ENCODE data around the gene PATE2. TPM values are rescaled to one million over a fixed set of nuclear protein-coding genes. Genes with fewer than 3 reads are reported as not detected.

PATE2 gene
- polyA plus RNA-seq, result not detected

GRCh38 chr11:125778728-125779127 lies at the start of gene PATE2:
Gene PATE2, minus strand, starts transcription at chr11:125778828. Its CDS starts 55 bp downstream, at chr11:125778773.
- Histone ChIP-seq H3K4me3 (ENCODE audit: low read depth in 1 of 2, low read length in 2 of 2) (no peak within 1 kb of the TSS), H3K27me3 (ENCODE audit: control insufficient read depth in 1 of 2, insufficient read depth in 2 of 2, low read length in 2 of 2) (no peaks in the 10 kb centered on the region), H3K9me3 (ENCODE audit: control insufficient read depth in 2 of 2, insufficient read depth in 1 of 2, low read depth in 1 of 2, low read length in 1 of 2) (no peaks in the 10 kb centered on the region), H3K36me3 (ENCODE audit: control insufficient read depth in 2 of 2, insufficient read depth in 2 of 2, low read length in 1 of 2) (no peaks in the 10 kb centered on the region), H3K4me1 (ENCODE audit: control insufficient read depth in 2 of 2, insufficient read depth in 2 of 2, low read length in 1 of 2) (no peaks in the 10 kb centered on the region), H3K27ac (ENCODE audit: low read depth in 2 of 2, low read length in 1 of 2) (no peak within 1 kb of the TSS)

- H3K36me3 ChIP-seq (ENCODE audit: control insufficient read depth in 2 of 2, insufficient read depth in 2 of 2, low read length in 1 of 2), result no peaks in the 10 kb centered on the region
- H3K4me1 ChIP-seq (ENCODE audit: control insufficient read depth in 2 of 2, insufficient read depth in 2 of 2, low read length in 1 of 2), result no peaks in the 10 kb centered on the region
- WGBS, 2 donors, result 91 to 95% methylated on average over 1 of the region's 1 CpG
Measured at GRCh38 chr11:125807909-125808308, 29.3 kb upstream of the PATE2 start.

GRCh38 chr11:125802387-125802786 lies 23.8 kb upstream of the PATE2 start:
- Histone ChIP-seq H3K27ac (ENCODE audit: low read depth in 2 of 2, low read length in 1 of 2) (no peak overlapping the region), H3K9me3 (ENCODE audit: control insufficient read depth in 2 of 2, insufficient read depth in 1 of 2, low read depth in 1 of 2, low read length in 1 of 2) (peaks cover 4 to 5% of the 10 kb centered on the region in 2 donors), H3K4me3 (ENCODE audit: low read depth in 1 of 2, low read length in 2 of 2) (no peak overlapping the region), H3K4me1 (ENCODE audit: control insufficient read depth in 2 of 2, insufficient read depth in 2 of 2, low read length in 1 of 2) (no peaks in the 10 kb centered on the region), H3K36me3 (ENCODE audit: control insufficient read depth in 2 of 2, insufficient read depth in 2 of 2, low read length in 1 of 2) (no peaks in the 10 kb centered on the region), H3K27me3 (ENCODE audit: control insufficient read depth in 1 of 2, insufficient read depth in 2 of 2, low read length in 2 of 2) (no peaks in the 10 kb centered on the region)
- 18 to 26% methylated on average over 1 of the region's 1 CpG for WGBS, 2 donors

More at GRCh38 chr11:125807909-125808308, 29.3 kb upstream of the PATE2 start:
- no peaks in the 10 kb centered on the region for H3K27me3 ChIP-seq (ENCODE audit: control insufficient read depth in 1 of 2, insufficient read depth in 2 of 2, low read length in 2 of 2)
- no peak overlapping the region for H3K27ac ChIP-seq (ENCODE audit: low read depth in 2 of 2, low read length in 1 of 2)
- peaks cover 2 to 5% of the 10 kb centered on the region in 2 donors for H3K9me3 ChIP-seq (ENCODE audit: control insufficient read depth in 2 of 2, insufficient read depth in 1 of 2, low read depth in 1 of 2, low read length in 1 of 2)
- no peak overlapping the region for H3K4me3 ChIP-seq (ENCODE audit: low read depth in 1 of 2, low read length in 2 of 2)

GRCh38 chr11:125799808-125800207 lies 21.2 kb upstream of the PATE2 start:
- H3K4me3 ChIP-seq (ENCODE audit: low read depth in 1 of 2, low read length in 2 of 2), result no peak overlapping the region
- no peaks in the 10 kb centered on the region for H3K4me1 ChIP-seq (ENCODE audit: control insufficient read depth in 2 of 2, insufficient read depth in 2 of 2, low read length in 1 of 2)
- H3K27me3 ChIP-seq (ENCODE audit: control insufficient read depth in 1 of 2, insufficient read depth in 2 of 2, low read length in 2 of 2), result no peaks in the 10 kb centered on the region
- no peak overlapping the region for H3K27ac ChIP-seq (ENCODE audit: low read depth in 2 of 2, low read length in 1 of 2)
- 47% methylated on average over 2 of the region's 2 CpGs for WGBS, 2 donors
- peaks cover 4 to 5% of the 10 kb centered on the region in 2 donors for H3K9me3 ChIP-seq (ENCODE audit: control insufficient read depth in 2 of 2, insufficient read depth in 1 of 2, low read depth in 1 of 2, low read length in 1 of 2)
- no peaks in the 10 kb centered on the region for H3K36me3 ChIP-seq (ENCODE audit: control insufficient read depth in 2 of 2, insufficient read depth in 2 of 2, low read length in 1 of 2)

- Histone ChIP-seq H3K4me3 (ENCODE audit: low read depth in 1 of 2, low read length in 2 of 2) (no peak overlapping the region), H3K4me1 (ENCODE audit: control insufficient read depth in 2 of 2, insufficient read depth in 2 of 2, low read length in 1 of 2) (no peaks in the 10 kb centered on the region), H3K27me3 (ENCODE audit: control insufficient read depth in 1 of 2, insufficient read depth in 2 of 2, low read length in 2 of 2) (no peaks in the 10 kb centered on the region), H3K27ac (ENCODE audit: low read depth in 2 of 2, low read length in 1 of 2) (no peak overlapping the region), H3K36me3 (ENCODE audit: control insufficient read depth in 2 of 2, insufficient read depth in 2 of 2, low read length in 1 of 2) (no peaks in the 10 kb centered on the region), H3K9me3 (ENCODE audit: control insufficient read depth in 2 of 2, insufficient read depth in 1 of 2, low read depth in 1 of 2, low read length in 1 of 2) (no peaks in the 10 kb centered on the region)
- 40 to 45% methylated on average over 4 of the region's 4 CpGs for WGBS, 2 donors
Measured at GRCh38 chr11:125797641-125798040, 19.0 kb upstream of the PATE2 start.

- H3K9me3 ChIP-seq (ENCODE audit: control insufficient read depth in 2 of 2, insufficient read depth in 1 of 2, low read depth in 1 of 2, low read length in 1 of 2), result no peaks in the 10 kb centered on the region
- WGBS, 2 donors, result 94 to 96% methylated on average over 4 of the region's 4 CpGs
- H3K27ac ChIP-seq (ENCODE audit: low read depth in 2 of 2, low read length in 1 of 2), result no peak overlapping the region
- no peaks in the 10 kb centered on the region for H3K36me3 ChIP-seq (ENCODE audit: control insufficient read depth in 2 of 2, insufficient read depth in 2 of 2, low read length in 1 of 2)
- H3K4me3 ChIP-seq (ENCODE audit: low read depth in 1 of 2, low read length in 2 of 2), result no peak overlapping the region
- H3K27me3 ChIP-seq (ENCODE audit: control insufficient read depth in 1 of 2, insufficient read depth in 2 of 2, low read length in 2 of 2), result no peaks in the 10 kb centered on the region
- no peaks in the 10 kb centered on the region for H3K4me1 ChIP-seq (ENCODE audit: control insufficient read depth in 2 of 2, insufficient read depth in 2 of 2, low read length in 1 of 2)
Measured at GRCh38 chr11:125790825-125791224, 12.2 kb upstream of the PATE2 start.

- Histone ChIP-seq H3K4me3 (ENCODE audit: low read depth in 1 of 2, low read length in 2 of 2) (no peak within 1 kb of the TSS), H3K4me1 (ENCODE audit: control insufficient read depth in 2 of 2, insufficient read depth in 2 of 2, low read length in 1 of 2) (no peaks in the 10 kb centered on the region), H3K9me3 (ENCODE audit: control insufficient read depth in 2 of 2, insufficient read depth in 1 of 2, low read depth in 1 of 2, low read length in 1 of 2) (no peaks in the 10 kb centered on the region), H3K27ac (ENCODE audit: low read depth in 2 of 2, low read length in 1 of 2) (no peak within 1 kb of the TSS), H3K27me3 (ENCODE audit: control insufficient read depth in 1 of 2, insufficient read depth in 2 of 2, low read length in 2 of 2) (no peaks in the 10 kb centered on the region), H3K36me3 (ENCODE audit: control insufficient read depth in 2 of 2, insufficient read depth in 2 of 2, low read length in 1 of 2) (no peaks in the 10 kb centered on the region)
- WGBS, 2 donors, result 51 to 54% methylated on average over 2 of the region's 2 CpGs
Measured at GRCh38 chr11:125787827-125788226, 9.2 kb upstream of the PATE2 start, which contains the start of gene PATE3. Gene PATE3, plus strand, starts transcription at chr11:125788127. Its CDS starts 25 bp downstream, at chr11:125788152.

GRCh38 chr11:125784678-125785077 lies 6.0 kb upstream of the PATE2 start:
- H3K27me3 ChIP-seq (ENCODE audit: control insufficient read depth in 1 of 2, insufficient read depth in 2 of 2, low read length in 2 of 2), result no peaks in the 10 kb centered on the region
- 54 to 56% methylated on average over 2 of the region's 2 CpGs for WGBS, 2 donors
- H3K27ac ChIP-seq (ENCODE audit: low read depth in 2 of 2, low read length in 1 of 2), result no peak overlapping the region

GRCh38 chr11:125777309-125777708 lies 1.3 kb downstream of the PATE2 start:
- Histone ChIP-seq H3K36me3 (ENCODE audit: control insufficient read depth in 2 of 2, insufficient read depth in 2 of 2, low read length in 1 of 2) (no peaks in the 10 kb centered on the region), H3K4me1 (ENCODE audit: control insufficient read depth in 2 of 2, insufficient read depth in 2 of 2, low read length in 1 of 2) (no peaks in the 10 kb centered on the region)
- WGBS, 2 donors, result 57 to 58% methylated on average over 5 of the region's 5 CpGs

More at GRCh38 chr11:125784678-125785077, 6.0 kb upstream of the PATE2 start:
- no peak overlapping the region for H3K4me3 ChIP-seq (ENCODE audit: low read depth in 1 of 2, low read length in 2 of 2)
- H3K36me3 ChIP-seq (ENCODE audit: control insufficient read depth in 2 of 2, insufficient read depth in 2 of 2, low read length in 1 of 2), result no peaks in the 10 kb centered on the region
- no peaks in the 10 kb centered on the region for H3K9me3 ChIP-seq (ENCODE audit: control insufficient read depth in 2 of 2, insufficient read depth in 1 of 2, low read depth in 1 of 2, low read length in 1 of 2)
- no peaks in the 10 kb centered on the region for H3K4me1 ChIP-seq (ENCODE audit: control insufficient read depth in 2 of 2, insufficient read depth in 2 of 2, low read length in 1 of 2)

GRCh38 chr11:125773516-125773915 lies 5.1 kb downstream of the PATE2 start:
- H3K27ac ChIP-seq (ENCODE audit: low read depth in 2 of 2, low read length in 1 of 2), result no peak overlapping the region

More at GRCh38 chr11:125777309-125777708, 1.3 kb downstream of the PATE2 start:
- no peak overlapping the region for H3K4me3 ChIP-seq (ENCODE audit: low read depth in 1 of 2, low read length in 2 of 2)
- H3K27ac ChIP-seq (ENCODE audit: low read depth in 2 of 2, low read length in 1 of 2), result no peak overlapping the region
- H3K9me3 ChIP-seq (ENCODE audit: control insufficient read depth in 2 of 2, insufficient read depth in 1 of 2, low read depth in 1 of 2, low read length in 1 of 2), result no peaks in the 10 kb centered on the region
- H3K27me3 ChIP-seq (ENCODE audit: control insufficient read depth in 1 of 2, insufficient read depth in 2 of 2, low read length in 2 of 2), result no peaks in the 10 kb centered on the region

More at GRCh38 chr11:125773516-125773915, 5.1 kb downstream of the PATE2 start:
- H3K4me3 ChIP-seq (ENCODE audit: low read depth in 1 of 2, low read length in 2 of 2), result no peak overlapping the region
- H3K9me3 ChIP-seq (ENCODE audit: control insufficient read depth in 2 of 2, insufficient read depth in 1 of 2, low read depth in 1 of 2, low read length in 1 of 2), result no peaks in the 10 kb centered on the region
- H3K36me3 ChIP-seq (ENCODE audit: control insufficient read depth in 2 of 2, insufficient read depth in 2 of 2, low read length in 1 of 2), result no peaks in the 10 kb centered on the region
- H3K27me3 ChIP-seq (ENCODE audit: control insufficient read depth in 1 of 2, insufficient read depth in 2 of 2, low read length in 2 of 2), result no peaks in the 10 kb centered on the region
- H3K4me1 ChIP-seq (ENCODE audit: control insufficient read depth in 2 of 2, insufficient read depth in 2 of 2, low read length in 1 of 2), result no peaks in the 10 kb centered on the region
- WGBS, 2 donors, result 51 to 63% methylated on average over 3 of the region's 3 CpGs

Data from esophagus (tissue), 2 donors.